Lung (tissue), 12 donors: ENCODE results near the gene SOX13. TPM values are rescaled to one million over a fixed set of nuclear protein-coding genes. Genes with fewer than 3 reads are reported as not detected.

ENCODE experiments used
- ATAC-seq: fragments of 200-7000 bp; cut with Tn5 transposase; one replicate; pipeline ENCODE4 v1.9.1; 2020; ENCODE audit warnings: moderate number of reproducible peaks; ENCODE audit not compliant: insufficient read depth, low FRiP score
- DNase-seq, 3 donors: peaks; one replicate each; pipeline ENCODE4 v3.0.0-alpha.2; 2013 to 2017
- H3K27ac ChIP-seq, 2 donors: one replicate each; pipeline ENCODE4 v1.5.1; 2013; ENCODE audit warnings: mild to moderate bottlenecking in 2 of 2, moderate library complexity in 2 of 2, control low read depth in 1 of 2, inconsistent platforms in 1 of 2, low read depth in 1 of 2, low read length in 1 of 2
- H3K27me3 ChIP-seq, 3 donors: one replicate each; pipeline ENCODE4 v1.5.1; 2013; ENCODE audit warnings: low read length in 2 of 3; ENCODE audit not compliant: control insufficient read depth in 3 of 3, insufficient read depth in 3 of 3
- H3K36me3 ChIP-seq, 4 donors: one replicate each; pipeline ENCODE4 v1.5.1; 2013; ENCODE audit warnings: low read length in 4 of 4, mild to moderate bottlenecking in 1 of 4, moderate library complexity in 1 of 4; ENCODE audit not compliant: control insufficient read depth in 4 of 4, insufficient read depth in 4 of 4
- H3K4me1 ChIP-seq, 5 donors: one replicate each; pipeline ENCODE4 v1.5.1; 2013; ENCODE audit warnings: low read length in 5 of 5, mild to moderate bottlenecking in 2 of 5, moderate library complexity in 1 of 5; ENCODE audit not compliant: control insufficient read depth in 5 of 5, insufficient read depth in 5 of 5
- H3K4me3 ChIP-seq: one replicate; pipeline ENCODE4 v1.5.1; 2013; ENCODE audit warnings: mild to moderate bottlenecking, control low read depth, moderate library complexity
- H3K9ac ChIP-seq, 2 donors: one replicate each; pipeline ENCODE4 v1.5.1; 2013; ENCODE audit warnings: low read length in 2 of 2, control low read depth in 1 of 2; ENCODE audit not compliant: insufficient read depth in 1 of 2
- H3K9me3 ChIP-seq, 4 donors: one replicate each; pipeline ENCODE4 v1.5.1; 2013; ENCODE audit warnings: low read length in 3 of 4, mild to moderate bottlenecking in 1 of 4, moderate library complexity in 1 of 4; ENCODE audit not compliant: control insufficient read depth in 4 of 4, insufficient read depth in 3 of 4
- CTCF ChIP-seq: IDR thresholded peaks from 2 replicates; pipeline ENCODE4 v1.5.1; 2012; ENCODE audit warnings: mild to moderate bottlenecking; ENCODE audit errors: control extremely low read depth, extremely low read depth
- WGBS, 2 donors: extraction: QIAGEN DNeasy Blood & Tissue Kit; methylation state at CpG; one replicate each; pipeline ENCODE4 v1.1.7; 2013; 5-methylcytosine and 5-hydroxymethylcytosine counted together
- polyA plus RNA-seq, 2 donors: library from polyadenylated mRNA; stranded (reverse); fragments of 200-250 nt; gene quantifications; one replicate each; pipeline ENCODE4 v1.2.1, GENCODE V29; 2013
- total RNA-seq, 2 donors: library from RNA; depleted of rRNA in 1 of 2; stranded (reverse); fragments of >200 nt in 1 of 2; gene quantifications; one replicate each; pipeline ENCODE4 v1.2.1, GENCODE V29; 2014 to 2021
- donor health status: control.
- donor health status: control.
- donor health status: Bipolar disorder and iron deficiency.
- donor health status: healthy.
- donor health status: DM: yes; HTN: yes; CAD: no.

SOX13 gene
- total and polyA plus RNA-seq, 4 donors: 14.7 to 52.6 (median 30.3) TPM

DNA sequence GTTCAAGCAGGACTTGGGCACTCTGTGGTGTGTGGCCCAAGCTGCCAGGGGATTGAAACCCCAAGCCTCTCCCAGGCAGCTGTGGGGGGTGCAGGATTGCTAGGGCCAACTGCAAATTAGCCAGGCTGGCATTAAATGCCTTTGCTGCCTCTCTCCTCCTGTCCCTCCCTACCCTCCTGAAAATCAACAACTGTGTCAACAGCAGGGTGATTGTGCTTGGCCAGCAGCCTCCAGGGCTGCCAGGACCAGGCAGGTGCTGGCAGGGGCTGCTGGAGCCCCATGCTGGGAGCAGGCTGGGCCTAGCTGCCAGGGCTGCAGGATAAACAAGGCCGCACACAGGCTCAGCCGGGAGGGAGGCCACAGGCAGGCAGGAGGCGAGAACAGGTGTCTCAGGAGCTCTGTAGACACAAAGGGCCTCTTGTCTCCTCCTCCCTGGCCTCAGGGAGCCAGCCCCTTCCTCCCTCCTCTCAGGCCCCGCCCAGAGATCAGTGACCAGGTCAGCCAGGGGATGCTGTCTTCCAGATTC, 11.4 kb downstream of the SOX13 start:
- peaks cover 0 to 56% (median 44%) of the 10 kb centered on the region in 5 donors for H3K4me1 ChIP-seq
- H3K27ac ChIP-seq: peak overlapping the region in 1 of 2 donors; percentile 85
- no peak for ATAC-seq
- H3K36me3 ChIP-seq: no peaks in the 10 kb centered on the region
- DNase-seq: peak; percentile 48 to 74 (median 68)
- TF ChIP-seq CTCF: no peak
- H3K9me3 ChIP-seq: no peaks in the 10 kb centered on the region
- peak overlapping the region in 1 of 2 donors; percentile 36 for H3K9ac ChIP-seq
- H3K27me3 ChIP-seq: no peaks in the 10 kb centered on the region
- WGBS, 2 donors: 54 to 70% methylated on average over 4 of the region's 4 CpGs
- no peak overlapping the region for H3K4me3 ChIP-seq

GRCh38 chr1:204085876-204086275, 13.0 kb downstream of the SOX13 start:
- Histone ChIP-seq H3K4me1 (peaks cover 0 to 46% (median 35%) of the 10 kb centered on the region in 5 donors), H3K9ac (no peak overlapping the region), H3K36me3 (no peaks in the 10 kb centered on the region), H3K4me3 (no peak overlapping the region), H3K27ac (peak overlapping the region in 1 of 2 donors; percentile 48), H3K9me3 (no peaks in the 10 kb centered on the region), H3K27me3 (no peaks in the 10 kb centered on the region)
- TF ChIP-seq CTCF: no peak
- no peak for ATAC-seq
- no peak for DNase-seq
- WGBS, 2 donors: 63 to 85% methylated on average over 6 to 7 of the region's 7 CpGs

DNA sequence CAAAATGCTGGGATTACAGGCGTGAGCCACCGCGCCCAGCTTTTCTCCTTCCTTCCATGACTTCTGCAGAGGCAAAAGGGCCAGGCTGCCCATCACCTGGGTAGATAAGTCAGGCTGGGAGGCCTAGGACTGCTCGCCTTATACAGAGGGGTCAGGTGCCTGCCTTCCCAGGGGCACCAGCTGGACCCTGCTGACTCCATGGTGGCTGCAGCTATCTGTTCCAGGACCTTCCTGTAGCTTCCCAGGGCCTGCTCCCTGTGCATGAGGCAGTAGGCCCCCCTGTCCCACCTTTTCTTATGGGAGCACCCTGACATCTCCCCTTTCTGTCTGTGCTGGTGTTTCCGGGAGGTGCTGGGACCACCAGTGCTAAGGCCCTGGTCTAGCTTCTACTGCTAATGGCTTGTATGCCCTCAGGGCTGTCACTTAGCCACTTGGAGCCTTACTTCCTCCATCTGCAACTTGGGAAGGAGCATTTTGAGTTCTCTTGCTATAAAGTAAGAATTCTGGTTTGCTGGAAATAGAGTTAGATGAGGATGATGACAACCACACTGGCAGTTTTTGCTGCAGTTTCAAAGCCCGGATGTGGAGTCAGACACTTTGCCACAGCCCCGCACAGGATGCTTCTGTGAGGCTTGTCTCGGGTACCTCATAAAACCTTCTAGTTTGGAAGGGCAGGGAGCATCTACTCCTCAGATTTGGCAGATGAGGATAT, 14.4 kb downstream of the SOX13 start:
- Histone ChIP-seq H3K9ac (no peak overlapping the region), H3K27me3 (no peaks in the 10 kb centered on the region), H3K9me3 (no peaks in the 10 kb centered on the region), H3K4me3 (no peak overlapping the region), H3K4me1 (peaks cover 0 to 39% (median 26%) of the 10 kb centered on the region in 5 donors), H3K36me3 (no peaks in the 10 kb centered on the region), H3K27ac (peak overlapping the region in 1 of 2 donors; percentile 85)
- TF ChIP-seq CTCF: no peak
- 74 to 79% methylated on average over 5 to 8 of the region's 8 CpGs for WGBS, 2 donors
- ATAC-seq (no peak), DNase-seq (no peak)
